Measurements from ENCODE around the gene RABGAP1L.
A peak's percentile ranks its signal among the peaks of the same experiment; 100 is the strongest.

DNA sequence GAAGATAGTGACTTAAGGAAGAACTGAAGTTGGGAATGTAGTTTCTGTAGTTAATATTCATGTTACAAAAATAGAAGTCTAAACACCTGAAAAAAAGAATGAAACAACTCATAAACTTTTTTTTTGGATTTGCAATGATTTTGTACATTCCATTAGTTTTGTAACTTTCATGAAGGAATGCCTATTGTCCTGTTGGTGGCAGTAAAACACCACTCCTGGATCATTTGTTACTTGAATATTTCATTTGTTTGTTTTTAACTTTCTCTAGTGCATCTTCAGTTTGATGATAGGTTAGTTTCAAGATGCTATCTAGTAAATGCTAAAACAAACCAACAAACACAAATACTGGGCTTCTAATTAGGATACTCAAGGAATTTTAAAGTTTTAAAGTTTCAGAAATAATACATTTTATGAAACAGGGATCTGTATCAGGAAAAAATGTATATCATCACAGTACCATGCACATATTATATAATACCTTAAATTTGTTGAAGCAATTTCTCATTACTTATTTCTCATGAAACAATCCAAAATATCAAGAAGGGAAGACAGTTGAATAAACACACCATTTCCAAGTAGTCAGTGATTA, 610.7 kb downstream of the RABGAP1L start:
- TF ChIP-seq, protein P1, sequence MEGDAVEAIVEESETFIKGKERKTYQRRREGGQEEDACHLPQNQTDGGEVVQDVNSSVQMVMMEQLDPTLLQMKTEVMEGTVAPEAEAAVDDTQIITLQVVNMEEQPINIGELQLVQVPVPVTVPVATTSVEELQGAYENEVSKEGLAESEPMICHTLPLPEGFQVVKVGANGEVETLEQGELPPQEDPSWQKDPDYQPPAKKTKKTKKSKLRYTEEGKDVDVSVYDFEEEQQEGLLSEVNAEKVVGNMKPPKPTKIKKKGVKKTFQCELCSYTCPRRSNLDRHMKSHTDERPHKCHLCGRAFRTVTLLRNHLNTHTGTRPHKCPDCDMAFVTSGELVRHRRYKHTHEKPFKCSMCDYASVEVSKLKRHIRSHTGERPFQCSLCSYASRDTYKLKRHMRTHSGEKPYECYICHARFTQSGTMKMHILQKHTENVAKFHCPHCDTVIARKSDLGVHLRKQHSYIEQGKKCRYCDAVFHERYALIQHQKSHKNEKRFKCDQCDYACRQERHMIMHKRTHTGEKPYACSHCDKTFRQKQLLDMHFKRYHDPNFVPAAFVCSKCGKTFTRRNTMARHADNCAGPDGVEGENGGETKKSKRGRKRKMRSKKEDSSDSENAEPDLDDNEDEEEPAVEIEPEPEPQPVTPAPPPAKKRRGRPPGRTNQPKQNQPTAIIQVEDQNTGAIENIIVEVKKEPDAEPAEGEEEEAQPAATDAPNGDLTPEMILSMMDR (IDR thresholded peaks at IDR 0.05; ENCODE audit: low read depth, low read length), result peak; percentile 91
- no peak for TF ChIP-seq EZH2phosphoT487 (IDR thresholded peaks at IDR 0.05; ENCODE audit: low read depth)
